Neutrophil (primary cell): ENCODE measurements around the gene MMP24OS.

Experiments
- H3K27ac ChIP-seq: fragments of 200-600 bp; sonication (generic); 2 replicates; pipeline ENCODE4 v1.5.1; 2016; ENCODE audit warnings: mild to moderate bottlenecking, moderate library complexity
- H3K27me3 ChIP-seq: fragments of 200-600 bp; sonication (generic); 2 replicates; pipeline ENCODE4 v1.6.0; 2016; ENCODE audit warnings: mild to moderate bottlenecking
- H3K36me3 ChIP-seq: fragments of 200-600 bp; sonication (generic); 2 replicates; pipeline ENCODE4 v1.5.1; 2017
- H3K4me1 ChIP-seq, 2 experiments: fragments of 200-600 bp in 1 of 2; sonication (generic) in 1 of 2; 1 replicate in 1 of 2; 2 replicates in 1 of 2; pipeline versions ENCODE4 v1.5.1 to v1.6.1; 2013 to 2016; ENCODE audit warnings: low read depth in 1 of 2, low read length in 1 of 2, mild to moderate bottlenecking in 1 of 2, moderate library complexity in 1 of 2; ENCODE audit not compliant: control insufficient read depth in 1 of 2, insufficient read depth in 1 of 2
- H3K4me3 ChIP-seq, 2 experiments: fragments of 200-600 bp in 1 of 2; sonication (generic) in 1 of 2; 1 replicate in 1 of 2; 2 replicates in 1 of 2; pipeline ENCODE4 v1.5.1; 2013 to 2016; ENCODE audit warnings: low read depth in 1 of 2, low read length in 1 of 2, mild to moderate bottlenecking in 1 of 2, moderate library complexity in 1 of 2
- H3K9me3 ChIP-seq: fragments of 200-600 bp; sonication (generic); 2 replicates; pipeline ENCODE4 v1.5.1; 2016
- CTCF ChIP-seq: fragments of 200-600 bp; sonication (generic); IDR thresholded peaks from 2 replicates; pipeline ENCODE4 v1.5.1; 2016; ENCODE audit warnings: antibody characterized with exemption

MMP24OS gene

GRCh38 chr20:35277531-35278395 is at the start of gene MMP24OS:
TSS of gene MMP24OS (minus strand) at chr20:35278122. CDS start at chr20:35277929, 193 bp downstream.
- peaks cover 65% of the 10 kb centered on the region for H3K36me3 ChIP-seq

GRCh38 chr20:35327074-35327976 is 49.4 kb upstream of the MMP24OS start:
- TF ChIP-seq CTCF: no peak
- Histone ChIP-seq H3K4me1 (no peaks in the 10 kb centered on the region), H3K4me3 (no peak overlapping the region), H3K27me3 (no peaks in the 10 kb centered on the region), H3K27ac (no peak overlapping the region), H3K36me3 (no peaks in the 10 kb centered on the region), H3K9me3 (no peaks in the 10 kb centered on the region)

More at GRCh38 chr20:35277531-35278395, at the start of gene MMP24OS:
- peak; percentile 80 for TF ChIP-seq CTCF
- Histone ChIP-seq H3K4me1 (peaks cover 20 to 30% of the 10 kb centered on the region in 2 experiments), H3K27ac (peak within 1 kb of the TSS; percentile 99), H3K4me3 (peak within 1 kb of the TSS; percentile 72 to 80), H3K9me3 (no peaks in the 10 kb centered on the region), H3K27me3 (no peaks in the 10 kb centered on the region)

- H3K36me3 ChIP-seq: no peaks in the 10 kb centered on the region
- H3K27me3 ChIP-seq: no peaks in the 10 kb centered on the region
- H3K4me3 ChIP-seq: no peak overlapping the region
- H3K4me1 ChIP-seq: no peaks in the 10 kb centered on the region
- H3K9me3 ChIP-seq: no peaks in the 10 kb centered on the region
- H3K27ac ChIP-seq: no peak overlapping the region
- TF ChIP-seq CTCF: no peak
Measured at GRCh38 chr20:35326740-35327073, 48.8 kb upstream of the MMP24OS start.

- Histone ChIP-seq H3K27ac (no peak overlapping the region), H3K27me3 (no peaks in the 10 kb centered on the region), H3K4me1 (no peaks in the 10 kb centered on the region), H3K36me3 (no peaks in the 10 kb centered on the region), H3K4me3 (no peak overlapping the region), H3K9me3 (no peaks in the 10 kb centered on the region)
- TF ChIP-seq CTCF: no peak
Measured at GRCh38 chr20:35326021-35326739, 48.3 kb upstream of the MMP24OS start.

GRCh38 chr20:35325401-35325800 is 47.5 kb upstream of the MMP24OS start:
- Histone ChIP-seq H3K4me1 (no peaks in the 10 kb centered on the region), H3K27me3 (no peaks in the 10 kb centered on the region), H3K36me3 (no peaks in the 10 kb centered on the region), H3K27ac (no peak overlapping the region), H3K9me3 (no peaks in the 10 kb centered on the region), H3K4me3 (no peak overlapping the region)
- no peak for TF ChIP-seq CTCF
